Breast epithelium (tissue), 4 donors: ENCODE results near the gene GRIN2D. TPM values are rescaled to one million over a fixed set of nuclear protein-coding genes. Genes with fewer than 3 reads are reported as not detected.
A peak's percentile ranks its signal among the peaks of the same experiment; 100 is the strongest.
"Not testable (repeated sequence)": the region's sequence is repeated elsewhere in the genome, so short reads cannot be mapped to it uniquely, and the experiment has no call there.

Experiments
- DNase-seq, 2 donors: peaks; one replicate each; pipeline ENCODE4 v3.0.0-alpha.2; 2019; ENCODE audit warnings: low spot score in 2 of 2
- H3K27ac ChIP-seq, 2 donors: fragments of 200-600 bp; sonication (generic) in 1 of 2; one replicate each; pipeline ENCODE4 v1.5.1; 2016 to 2019; ENCODE audit warnings: mild to moderate bottlenecking in 1 of 2
- H3K27me3 ChIP-seq, 2 donors: fragments of 200-600 bp; sonication (generic) in 1 of 2; one replicate each; pipeline versions ENCODE4 v1.5.1 to v1.6.0; 2017 to 2019; ENCODE audit warnings: control low read depth in 1 of 2, mild to moderate bottlenecking in 1 of 2
- H3K36me3 ChIP-seq: fragments of 200-600 bp; one replicate; pipeline ENCODE4 v1.5.1; 2019
- H3K4me1 ChIP-seq, 2 donors: fragments of 200-600 bp; sonication (generic); one replicate each; pipeline ENCODE4 v1.5.1; 2016 to 2019; ENCODE audit warnings: control low read depth in 1 of 2
- H3K4me3 ChIP-seq, 3 donors: fragments of 200-600 bp; sonication (generic); 1 replicate in 2 of 3; 2 replicates in 1 of 3; pipeline ENCODE4 v1.5.1; 2016 to 2019; ENCODE audit warnings: mild to moderate bottlenecking in 3 of 3, moderate library complexity in 2 of 3
- H3K9me3 ChIP-seq, 2 donors: fragments of 200-600 bp; sonication (generic) in 1 of 2; one replicate each; pipeline ENCODE4 v1.5.1; 2016 to 2019; ENCODE audit warnings: control low read depth in 1 of 2
- CTCF ChIP-seq, 3 donors: fragments of 450-650 bp; IDR thresholded peaks; one replicate each; pipeline ENCODE4 v1.5.1; 2016 to 2017; ENCODE audit warnings: antibody characterized with exemption in 3 of 3, mild to moderate bottlenecking in 3 of 3, moderate library complexity in 3 of 3
- POLR2A ChIP-seq: fragments of 450-650 bp; IDR thresholded peaks from one replicate; pipeline ENCODE4 v1.6.1; 2016; ENCODE audit warnings: antibody characterized with exemption, mild to moderate bottlenecking, moderate library complexity
- POLR2AphosphoS5 ChIP-seq, 3 donors: sonication (generic); formaldehyde crosslinking; IDR thresholded peaks; one replicate each; pipeline ENCODE4 v1.6.1; 2017; ENCODE audit warnings: antibody characterized with exemption in 3 of 3
- intact Hi-C: fragments of 100-400 bp; cut with DNase I; formaldehyde crosslinking; loops from one replicate; pipeline ENCODE4 v1.15.1; 2023; ENCODE audit warnings: low total_unique reads
- total RNA-seq, 3 donors: library from RNA; depleted of rRNA; stranded (reverse); fragments of >200 nt; gene quantifications; one replicate each; pipeline ENCODE4 v1.1.0, GENCODE V29; 2016

The GRIN2D gene
- total RNA-seq, 3 donors from 2014 or later, result 0.32 to 0.33 TPM; not detected in 1

- TF ChIP-seq POLR2A, result no peak
- peak; percentile 20 to 44 (median 42) for TF ChIP-seq POLR2AphosphoS5 (IDR thresholded peaks at IDR 0.05)
- TF ChIP-seq CTCF (IDR thresholded peaks at IDR 0.05), result peak in 2 of 3 donors; percentile 59 to 78
- peak; percentile 50 to 67 for DNase-seq
- Histone ChIP-seq H3K4me3 (peak overlapping the region; percentile 76 to 80 (median 78)), H3K9me3 (no peaks in the 10 kb centered on the region), H3K36me3 (peaks cover 4% of the 10 kb centered on the region), H3K27me3 (peaks cover 4 to 16% of the 10 kb centered on the region in 2 donors), H3K4me1 (peaks cover 0 to 9% of the 10 kb centered on the region in 2 donors), H3K27ac (peak overlapping the region; percentile 95 to 97)
- intact Hi-C loops, result loop anchor here (5.0 to 10.0 kb wide), 2 partner anchors 102 to 1214 kb away; no protein-coding TSS in a partner anchor
These were observed 3.0 kb upstream of the GRIN2D start for GRCh38 chr19:48390188-48391099.

GRCh38 chr19:48391100-48392005 is 2.1 kb upstream of the GRIN2D start, which contains the start of gene KDELR1:
Gene KDELR1 (minus strand): TSS chr19:48391551. CDS start chr19:48391358, 193 bp downstream.
- Histone ChIP-seq H3K4me3 (peak within 1 kb of the TSS; percentile 76 to 80 (median 78)), H3K9me3 (no peaks in the 10 kb centered on the region), H3K27me3 (peaks cover 13 to 25% of the 10 kb centered on the region in 2 donors), H3K27ac (peak within 1 kb of the TSS; percentile 95 to 97), H3K36me3 (no peaks in the 10 kb centered on the region), H3K4me1 (peaks cover 0 to 9% of the 10 kb centered on the region in 2 donors)
- TF ChIP-seq POLR2AphosphoS5 (IDR thresholded peaks at IDR 0.05) (peak; percentile 33 to 85 (median 41)), CTCF (IDR thresholded peaks at IDR 0.05) (peak; percentile 63 to 82 (median 74)), POLR2A (peak; percentile 50)
- intact Hi-C loops, result loop anchor here (5.0 to 10.0 kb wide), 2 partner anchors 101 to 1213 kb away; no protein-coding TSS in a partner anchor
- DNase-seq, result peak; percentile 56 to 78

GRCh38 chr19:48392006-48392344 is 1.5 kb upstream of the GRIN2D start:
- not testable (repeated sequence) for H3K36me3 ChIP-seq, DNase-seq, H3K27ac ChIP-seq, H3K4me1 ChIP-seq, H3K9me3 ChIP-seq
- H3K4me3 ChIP-seq, result peak overlapping the region in 1 of 3 donors; percentile 80
- peaks cover 14 to 31% of the 10 kb centered on the region in 2 donors for H3K27me3 ChIP-seq
- intact Hi-C loops, result loop anchor here (5.0 to 10.0 kb wide), 2 partner anchors 100 to 1213 kb away; no protein-coding TSS in a partner anchor

GRCh38 chr19:48392860-48393558 is 459 bp upstream of the GRIN2D start:
- Histone ChIP-seq H3K4me3 (peak overlapping the region in 2 of 3 donors; percentile 37 to 60), H3K27ac (peak overlapping the region in 1 of 2 donors; percentile 1), H3K9me3 (no peaks in the 10 kb centered on the region), H3K36me3 (no peaks in the 10 kb centered on the region), H3K4me1 (peaks cover 0 to 9% of the 10 kb centered on the region in 2 donors), H3K27me3 (peaks cover 14 to 41% of the 10 kb centered on the region in 2 donors)
- intact Hi-C loops, result loop anchor here (5.0 to 10.0 kb wide), 2 partner anchors 99 to 1212 kb away; no protein-coding TSS in a partner anchor
- DNase-seq, result no peak
- no peak for TF ChIP-seq POLR2AphosphoS5 (IDR thresholded peaks at IDR 0.05)
- TF ChIP-seq CTCF (IDR thresholded peaks at IDR 0.05), result no peak
- no peak for TF ChIP-seq POLR2A
